Type B pancreatic cell (in vitro differentiated cells): ENCODE data around the gene SDR39U1. TPM values are rescaled to one million over a fixed set of nuclear protein-coding genes. Genes with fewer than 3 reads are reported as not detected.

Experiments used
- DNase-seq: peaks from one replicate; pipeline ENCODE4 v3.0.0; 2021; ENCODE audit warnings: mixed read lengths; ENCODE audit not compliant: unreplicated experiment; ENCODE audit errors: extremely low spot score
- H3K27ac Mint-ChIP-seq: 2 replicates; pipeline ENCODE4 v1.8.0; 2021; ENCODE audit warnings: mild to moderate bottlenecking, mixed read lengths
- H3K27me3 Mint-ChIP-seq: 2 replicates; pipeline ENCODE4 v1.8.0; 2021; ENCODE audit warnings: mixed read lengths
- H3K36me3 Mint-ChIP-seq: 2 replicates; pipeline ENCODE4 v1.8.0; 2021; ENCODE audit warnings: mixed read lengths
- H3K4me1 Mint-ChIP-seq: one replicate; pipeline ENCODE4 v1.8.0; 2021; ENCODE audit warnings: mixed read lengths; ENCODE audit not compliant: unreplicated experiment
- H3K4me3 Mint-ChIP-seq: 2 replicates; pipeline ENCODE4 v1.8.0; 2021; ENCODE audit warnings: mild to moderate bottlenecking, mixed read lengths
- H3K9me3 Mint-ChIP-seq: 2 replicates; pipeline ENCODE4 v1.8.0; 2021; ENCODE audit warnings: mixed read lengths
- CTCF ChIP-seq: fragments of 200-600 bp; sonication (generic); conservative IDR thresholded peaks from 2 replicates; pipeline ENCODE4 v1.5.0; 2021; ENCODE audit warnings: antibody characterized with exemption, mild to moderate bottlenecking
- total RNA-seq: library from RNA; stranded (reverse); gene quantifications from 2 replicates; pipeline ENCODE4 v1.2.1, GENCODE V29; 2021; ENCODE audit warnings: low replicate concordance

The SDR39U1 gene
- total RNA-seq, 1 donor from 2014 or later, result 62.1 TPM

- H3K36me3 Mint-ChIP-seq, result no peaks in the 10 kb centered on the region
- peak overlapping the region; percentile 37 for H3K4me3 Mint-ChIP-seq
- H3K27me3 Mint-ChIP-seq, result no peaks in the 10 kb centered on the region
- TF ChIP-seq CTCF, result no peak
- H3K27ac Mint-ChIP-seq, result peak overlapping the region; percentile 76
- no peak for DNase-seq
- no peaks in the 10 kb centered on the region for H3K9me3 Mint-ChIP-seq
- H3K4me1 Mint-ChIP-seq, result peaks cover 50% of the 10 kb centered on the region
Observed at GRCh38 chr14:24394275-24394674, 48.3 kb downstream of the SDR39U1 start.

DNA sequence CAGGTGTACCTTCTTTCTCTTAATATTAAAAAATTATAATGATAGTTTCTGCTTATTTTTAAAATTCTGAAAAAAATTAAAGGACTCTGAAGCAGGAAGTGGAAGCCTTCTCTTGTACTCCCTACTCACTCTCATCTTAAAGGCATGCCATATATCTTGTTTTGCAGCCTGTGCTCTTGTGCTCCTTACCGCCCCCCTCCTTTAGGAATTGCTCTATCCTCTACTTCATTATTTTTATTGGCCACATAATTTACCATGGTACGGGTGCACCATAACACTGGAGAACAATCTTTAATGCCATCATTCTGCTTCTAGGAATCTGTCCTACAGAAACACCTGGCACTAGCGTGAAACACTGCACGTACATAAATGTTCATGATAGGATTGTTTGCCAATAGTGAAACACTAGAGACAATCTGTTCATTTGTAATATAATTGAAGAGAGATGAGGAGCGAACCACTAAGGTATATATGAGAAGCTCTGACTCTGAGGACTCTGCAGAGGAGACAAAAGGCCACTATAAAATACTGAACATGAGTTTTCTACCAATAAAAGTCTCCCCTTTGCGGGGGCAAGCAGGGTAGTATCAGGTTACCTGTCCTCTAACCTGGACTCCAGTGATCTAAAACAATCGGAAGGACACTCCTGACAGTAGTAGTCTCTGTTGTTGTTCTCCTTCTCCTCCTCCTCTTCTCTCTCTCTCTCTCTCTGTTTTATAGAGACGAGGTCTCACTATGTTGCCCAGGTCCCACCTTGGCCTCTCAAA, 50.1 kb downstream of the SDR39U1 start:
- TF ChIP-seq CTCF, result no peak
- Mint-ChIP-seq H3K36me3 (no peaks in the 10 kb centered on the region), H3K4me3 (peak overlapping the region; percentile 56), H3K9me3 (peaks cover 5% of the 10 kb centered on the region), H3K27me3 (no peaks in the 10 kb centered on the region), H3K27ac (peak overlapping the region; percentile 76), H3K4me1 (peaks cover 56% of the 10 kb centered on the region)
- no peak for DNase-seq

DNA sequence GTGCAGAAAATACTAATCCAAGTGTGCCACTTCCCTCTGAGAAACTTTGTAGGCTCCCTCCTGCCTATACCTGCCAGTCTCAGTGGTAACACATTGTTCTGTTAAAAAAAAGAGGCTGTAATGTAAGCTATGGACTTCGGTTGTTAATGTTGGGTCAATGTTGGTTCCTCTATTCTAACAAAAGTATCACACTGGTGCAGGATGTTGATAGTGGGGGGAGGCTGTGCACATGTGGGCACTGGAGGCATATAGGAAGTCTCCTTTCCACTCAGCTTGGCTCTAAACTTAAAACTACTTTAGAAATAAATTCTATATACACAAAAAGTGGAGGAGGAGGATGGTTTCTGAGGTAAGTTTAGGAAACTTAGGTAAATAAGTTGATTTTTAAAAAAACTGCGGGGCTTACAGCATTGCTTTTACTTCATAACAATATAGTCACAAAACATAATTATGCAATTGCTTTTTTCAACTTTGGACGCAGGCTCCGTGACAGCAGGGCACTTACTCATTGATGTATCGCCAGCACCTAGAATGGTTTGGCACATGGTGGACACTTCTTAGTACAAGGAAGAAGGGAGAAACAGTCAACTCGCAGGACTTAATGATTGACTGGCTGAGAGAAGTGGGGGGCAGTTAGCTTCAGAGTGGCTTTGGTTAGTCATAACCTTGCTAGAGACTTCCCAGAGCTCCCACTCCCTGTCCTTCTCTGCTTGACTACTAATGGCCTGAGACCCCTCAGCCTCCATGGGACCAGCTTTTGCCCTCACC, 51.7 kb downstream of the SDR39U1 start:
- no peaks in the 10 kb centered on the region for H3K36me3 Mint-ChIP-seq
- H3K27ac Mint-ChIP-seq, result peak overlapping the region; percentile 76
- H3K4me3 Mint-ChIP-seq, result no peak overlapping the region
- TF ChIP-seq CTCF, result no peak
- H3K9me3 Mint-ChIP-seq, result peaks cover 5% of the 10 kb centered on the region
- DNase-seq, result no peak
- H3K4me1 Mint-ChIP-seq, result peaks cover 40% of the 10 kb centered on the region
- no peaks in the 10 kb centered on the region for H3K27me3 Mint-ChIP-seq

Other genes starting within 250 kb of the SDR39U1 start
- gene TM9SF1, start 247.3 kb downstream of the SDR39U1 start, total RNA-seq, result 50.5 and 60.7 TPM in 2 replicates
- gene TSSK4, start 237.1 kb downstream of the SDR39U1 start, total RNA-seq, result 0.48 and 0.53 TPM in 2 replicates
- gene CHMP4A, start 229.3 kb downstream of the SDR39U1 start, total RNA-seq, result 44.3 and 47.3 TPM in 2 replicates
- 16.9 and 22.6 TPM in 2 replicates for gene MDP1, start 226.7 kb downstream of the SDR39U1 start, total RNA-seq
- gene NEDD8, start 210.4 kb downstream of the SDR39U1 start, total RNA-seq, result 158 and 161 TPM in 2 replicates
- gene GMPR2, start 209.8 kb downstream of the SDR39U1 start, total RNA-seq, result 53.6 and 66.6 TPM in 2 replicates
- gene TINF2, start 200.2 kb downstream of the SDR39U1 start, total RNA-seq, result 41.0 and 58.6 TPM in 2 replicates
- 10.1 and 16.6 TPM in 2 replicates for gene TGM1, start 179.6 kb downstream of the SDR39U1 start, total RNA-seq
- 31.1 and 39.2 TPM in 2 replicates for gene RABGGTA, start 171.2 kb downstream of the SDR39U1 start, total RNA-seq
- 31.4 and 32.9 TPM in 2 replicates for gene DHRS1, start 143.0 kb downstream of the SDR39U1 start, total RNA-seq
- 26.2 and 33.9 TPM in 2 replicates for gene NOP9, start 142.9 kb downstream of the SDR39U1 start, total RNA-seq
- 4.9 and 11.1 TPM in 2 replicates for gene CIDEB, start 134.8 kb downstream of the SDR39U1 start, total RNA-seq
- 6.5 and 9.4 TPM in 2 replicates for gene LTB4R2, start 132.6 kb downstream of the SDR39U1 start, total RNA-seq
- 5.1 and 8.8 TPM in 2 replicates for gene LTB4R, start 131.3 kb downstream of the SDR39U1 start, total RNA-seq
- gene ADCY4, start 107.7 kb downstream of the SDR39U1 start, total RNA-seq, result 2.2 and 2.5 TPM in 2 replicates
- gene RIPK3, start 102.8 kb downstream of the SDR39U1 start, total RNA-seq, result 5.6 and 7.5 TPM in 2 replicates
- 33.8 and 130 TPM in 2 replicates for gene NFATC4, start 74.6 kb downstream of the SDR39U1 start, total RNA-seq
- gene NYNRIN, start 43.8 kb downstream of the SDR39U1 start, total RNA-seq, result 79.2 and 129 TPM in 2 replicates
- 1.4 and 2.4 TPM in 2 replicates for gene CBLN3, start 13.1 kb downstream of the SDR39U1 start, total RNA-seq
- 81.3 and 113 TPM in 2 replicates for gene KHNYN, start 12.8 kb downstream of the SDR39U1 start, total RNA-seq
- gene CMA1, start 65.5 kb upstream of the SDR39U1 start, total RNA-seq, result not detected in 2 replicates
- not detected in 2 replicates for gene CTSG, start 133.5 kb upstream of the SDR39U1 start, total RNA-seq
- gene GZMH, start 166.9 kb upstream of the SDR39U1 start, total RNA-seq, result not detected in 2 replicates
- not detected in 2 replicates for gene GZMB, start 191.4 kb upstream of the SDR39U1 start, total RNA-seq